HG02678 (cell line): ENCODE data around the gene ARHGEF37.
A peak's percentile ranks its signal among the peaks of the same experiment; 100 is the strongest.
"Not testable (repeated sequence)": the region's sequence is repeated elsewhere in the genome, so short reads cannot be mapped to it uniquely, and the experiment has no call there.

Experiments
- ATAC-seq: cut with Tn5 transposase; IDR thresholded peaks from one replicate; pipeline ENCODE4 v1.9.1; 2021; ENCODE audit warnings: mild to moderate bottlenecking, moderate library complexity; ENCODE audit not compliant: unreplicated experiment

ARHGEF37 gene

DNA sequence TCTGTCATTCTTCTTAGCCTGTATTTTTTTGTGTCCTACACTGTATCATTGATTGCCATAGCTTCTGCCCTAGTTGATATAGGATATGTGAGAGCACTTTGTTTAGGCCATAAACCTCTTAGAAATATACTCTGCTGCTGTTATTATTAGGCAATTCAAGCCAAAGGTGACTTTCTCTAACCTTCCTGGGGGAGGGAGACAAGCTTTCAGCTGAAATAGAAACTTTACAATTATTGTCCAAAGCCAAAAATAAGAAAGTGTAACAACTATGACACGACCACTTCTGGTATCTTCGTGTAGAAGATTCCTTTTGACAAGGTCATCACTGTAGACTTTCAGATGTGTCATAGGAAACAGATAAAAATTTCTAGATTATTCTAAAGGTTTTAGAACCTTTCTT is 17.8 kb upstream of the ARHGEF37 start:
- ATAC-seq = no peak

DNA sequence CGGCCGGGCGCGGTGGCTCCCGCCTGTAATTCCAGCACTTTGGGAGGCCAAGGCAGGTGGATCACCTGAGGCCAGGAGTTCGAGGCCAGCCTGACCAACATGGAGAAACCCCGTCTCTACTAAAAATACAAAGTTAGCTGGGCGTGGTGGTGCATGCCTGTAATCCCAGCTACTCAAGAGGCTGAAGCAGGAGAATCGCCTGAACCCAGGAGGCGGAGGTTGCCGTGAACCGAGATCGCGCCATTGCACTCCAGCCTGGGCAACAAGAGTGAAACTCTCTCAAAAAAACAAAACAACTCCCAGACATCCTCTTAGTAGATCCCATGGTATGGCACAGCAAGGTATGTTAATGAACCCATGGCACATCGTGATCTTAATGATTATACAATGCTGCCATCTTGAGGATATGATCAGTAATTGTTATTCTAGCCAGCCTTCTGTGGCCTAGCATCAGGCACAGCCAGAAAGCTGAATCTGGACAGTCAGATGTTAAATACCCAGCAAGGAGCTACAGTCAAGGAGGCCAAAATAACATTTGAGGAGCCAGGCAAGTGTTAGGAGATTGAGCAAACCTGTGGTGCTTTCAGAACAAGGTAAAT is 16.7 kb upstream of the ARHGEF37 start:
- ATAC-seq = peak; percentile 83

DNA sequence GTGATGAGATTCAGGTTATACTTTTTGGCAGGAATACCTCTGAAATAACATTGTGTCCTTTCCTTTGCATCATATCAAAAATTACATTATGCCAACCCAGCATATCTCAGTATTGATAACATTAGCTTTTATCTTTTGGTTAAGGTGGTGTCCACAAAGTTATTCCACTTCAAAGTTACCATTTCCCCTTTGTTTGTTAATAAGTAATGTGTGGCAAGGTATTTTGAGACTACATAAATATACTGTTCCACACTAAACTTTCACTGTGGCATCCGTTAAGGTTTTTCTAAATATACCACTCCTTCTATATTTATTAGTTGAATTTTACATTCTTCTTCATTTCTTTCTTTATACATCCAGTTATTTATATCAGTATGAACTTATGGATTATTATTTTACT is 14.1 kb upstream of the ARHGEF37 start:
- peak; percentile 49 for ATAC-seq

DNA sequence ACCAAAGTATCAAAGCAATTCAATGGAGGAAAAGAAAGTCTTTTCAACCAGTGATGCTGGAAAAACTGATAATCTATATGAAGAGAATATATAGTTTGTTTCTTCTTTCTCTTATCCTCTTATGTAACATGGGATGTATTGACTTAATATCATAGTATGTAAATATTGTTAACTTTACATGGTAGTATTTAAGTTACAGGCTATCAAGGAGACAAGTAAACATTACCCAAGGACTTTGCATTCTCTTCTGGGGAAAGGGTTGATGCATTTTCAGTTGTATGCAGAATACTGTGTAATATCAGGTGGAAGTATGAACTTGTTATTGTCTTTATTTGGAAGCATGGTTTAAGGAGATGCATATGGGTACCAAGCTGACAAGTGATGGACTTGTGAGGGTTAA is 9.1 kb upstream of the ARHGEF37 start:
- no peak for ATAC-seq

GRCh38 chr5:149572576-149573231 is 8.6 kb upstream of the ARHGEF37 start:
- ATAC-seq = no peak

- ATAC-seq = no peak
Measured at GRCh38 chr5:149575131-149575530, 6.2 kb upstream of the ARHGEF37 start.

GRCh38 chr5:149576021-149576420 is 5.3 kb upstream of the ARHGEF37 start:
- no peak for ATAC-seq

DNA sequence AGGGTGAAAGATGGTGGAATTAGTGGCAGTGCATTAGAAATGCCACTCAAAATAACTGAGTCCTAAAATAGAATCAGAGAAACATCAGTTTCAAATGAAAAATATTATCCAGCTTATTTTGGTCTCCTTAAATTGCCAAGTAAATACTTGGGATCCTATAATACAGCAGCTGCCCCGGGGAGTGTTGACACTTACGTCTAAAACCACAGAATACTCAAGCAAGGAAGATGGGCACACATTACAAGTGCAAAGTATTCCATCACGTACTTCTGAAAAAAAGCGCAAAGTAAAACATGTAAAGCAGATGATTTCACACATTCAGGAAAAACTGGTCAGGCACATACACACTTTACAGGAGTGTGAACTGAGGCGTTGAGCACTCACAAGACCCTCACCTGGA is 2.4 kb upstream of the ARHGEF37 start:
- ATAC-seq = no peak

- no peak for ATAC-seq
Measured at GRCh38 chr5:149580808-149581191, 498 bp upstream of the ARHGEF37 start.

DNA sequence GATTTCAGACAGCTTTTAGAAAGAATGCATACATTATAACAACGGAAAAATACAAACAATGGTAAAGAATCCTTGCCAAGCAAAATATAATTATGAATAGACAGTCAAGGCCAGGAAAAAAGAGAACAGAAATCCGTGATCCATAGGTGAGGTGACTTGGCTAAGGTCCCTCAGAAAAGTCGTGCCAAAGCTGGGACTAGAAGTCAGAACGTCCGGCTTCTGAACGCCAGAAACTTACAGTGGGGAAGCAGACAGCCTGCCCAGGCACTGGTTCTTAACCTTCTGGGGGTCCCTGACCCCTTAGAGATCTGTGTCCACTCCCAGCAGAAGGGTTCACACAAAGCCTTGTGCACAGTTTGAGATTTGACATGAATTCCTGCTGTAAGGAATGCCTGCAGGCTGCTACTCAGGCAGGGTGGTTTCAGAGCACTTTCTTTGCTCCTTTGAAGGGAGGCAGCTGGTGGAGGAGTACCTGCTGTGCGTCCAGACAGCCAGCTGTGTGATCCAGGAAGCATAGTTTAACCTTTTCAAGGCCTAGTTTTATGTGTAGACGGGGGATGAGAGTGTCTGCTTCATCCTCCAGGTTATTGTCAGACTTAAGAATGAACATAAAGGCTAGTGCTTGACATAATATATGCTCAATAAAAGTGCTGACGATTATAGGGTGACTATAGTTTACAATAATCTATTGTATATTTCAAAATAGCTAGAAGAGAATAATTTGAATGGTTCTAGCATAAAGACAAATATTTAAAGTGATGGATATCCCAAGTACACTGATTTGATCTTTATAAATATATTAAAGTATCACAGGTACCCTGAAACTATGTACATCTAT is 852 bp downstream of the ARHGEF37 start:
- no peak for ATAC-seq

DNA sequence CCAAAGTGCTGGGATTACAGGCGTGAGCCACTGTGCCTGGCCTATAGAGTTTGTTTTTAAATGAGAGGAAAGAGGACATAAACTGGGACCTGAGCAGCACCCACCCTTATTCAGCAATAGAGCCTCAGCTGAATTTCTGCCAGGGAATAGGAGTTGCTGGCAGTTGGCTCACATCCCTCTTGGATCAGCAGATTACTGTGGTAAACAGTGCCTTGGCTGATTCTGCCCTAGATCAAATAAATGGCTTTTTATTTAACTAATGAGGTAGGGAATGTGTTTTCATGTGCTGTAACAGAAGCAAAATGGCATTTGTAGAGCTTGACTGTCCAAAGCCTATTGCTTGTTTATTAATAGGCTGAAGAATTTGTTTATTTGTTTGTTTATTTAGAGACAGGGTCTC is 2.1 kb downstream of the ARHGEF37 start:
- no peak for ATAC-seq

DNA sequence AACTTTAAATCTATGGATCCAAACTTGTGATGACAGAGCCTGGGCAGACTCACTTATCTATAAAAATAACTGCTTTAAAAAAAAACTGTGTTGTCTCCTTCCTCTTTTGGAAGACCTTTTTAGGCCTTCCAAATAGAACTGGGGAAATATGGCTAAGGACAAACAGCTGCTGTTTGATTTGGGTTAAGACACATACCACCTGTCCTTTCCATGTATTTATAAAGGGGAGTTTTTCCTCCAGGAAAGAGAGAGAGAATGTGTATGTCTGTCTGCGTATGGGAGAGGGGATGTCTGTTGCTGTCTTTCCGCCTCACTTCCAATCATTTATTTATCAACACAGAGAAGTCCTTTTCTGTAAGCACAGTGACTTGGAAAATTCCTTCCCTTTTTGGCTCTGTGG is 2.8 kb downstream of the ARHGEF37 start:
- no peak for ATAC-seq

DNA sequence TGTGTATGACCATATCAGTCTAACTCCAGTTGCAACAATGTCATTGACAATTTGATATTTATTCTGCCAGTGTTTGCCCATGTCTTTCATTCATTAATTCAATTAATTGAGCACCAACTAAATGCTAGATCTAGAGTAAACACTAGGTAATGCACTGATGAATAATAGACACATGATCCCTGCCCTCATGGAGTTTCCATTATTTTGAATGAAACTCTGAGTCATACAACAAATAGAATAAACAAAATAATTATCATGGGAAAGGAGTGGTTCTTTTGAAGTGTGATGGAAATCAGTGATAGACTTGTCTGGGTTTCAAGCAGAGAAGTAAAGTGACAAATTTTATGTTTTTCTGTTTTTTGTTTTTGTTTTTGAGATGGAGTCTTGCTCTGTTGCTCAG is 4.6 kb downstream of the ARHGEF37 start:
- ATAC-seq = no peak

DNA sequence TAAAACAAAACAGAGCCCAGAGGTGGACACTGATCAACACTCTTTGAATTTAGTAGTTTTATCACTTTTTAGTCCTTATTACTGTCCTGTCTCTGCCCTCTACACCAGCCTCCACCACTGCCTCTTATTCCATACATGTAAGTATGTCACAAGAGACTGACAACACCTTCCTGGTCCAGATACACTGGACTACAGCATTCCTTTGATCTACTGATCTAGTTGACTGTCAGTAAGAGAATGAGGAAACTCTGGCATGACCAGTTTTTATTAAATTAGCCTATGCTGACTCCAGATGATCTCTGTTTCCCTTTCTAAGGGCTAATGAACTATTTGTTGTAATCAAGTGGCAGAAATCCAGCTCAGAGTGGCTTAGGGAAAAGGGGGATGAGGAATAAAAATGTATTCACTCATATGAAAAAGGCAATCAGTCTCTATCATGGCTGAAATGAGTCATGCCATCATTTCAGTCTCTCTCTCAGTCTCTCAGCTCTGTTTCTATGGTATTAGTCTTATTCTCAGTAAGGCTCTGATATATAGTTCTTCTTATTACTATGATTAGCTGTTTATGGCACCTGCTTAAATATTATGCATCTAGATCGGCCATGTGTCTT is 5.5 kb downstream of the ARHGEF37 start:
- no peak for ATAC-seq

DNA sequence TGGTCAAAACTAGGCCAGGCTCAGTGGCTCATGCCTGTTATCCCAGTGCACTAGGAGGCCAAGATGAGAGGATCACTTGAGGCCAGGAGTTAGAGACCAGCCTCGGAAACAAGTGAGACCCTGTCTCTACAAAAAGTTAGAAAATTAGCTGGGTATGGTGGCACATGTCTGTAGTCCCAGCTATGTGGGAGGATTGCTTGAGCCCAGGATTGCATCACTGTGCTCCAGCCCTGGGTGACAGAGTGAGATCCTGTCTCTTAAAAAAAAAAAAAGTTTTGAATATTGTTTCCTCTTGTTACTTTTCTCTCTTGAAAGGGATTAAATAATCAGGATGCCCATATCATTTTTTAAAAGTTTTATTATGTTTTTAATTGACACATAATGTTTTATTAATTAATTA is 7.6 kb downstream of the ARHGEF37 start:
- ATAC-seq = no peak

DNA sequence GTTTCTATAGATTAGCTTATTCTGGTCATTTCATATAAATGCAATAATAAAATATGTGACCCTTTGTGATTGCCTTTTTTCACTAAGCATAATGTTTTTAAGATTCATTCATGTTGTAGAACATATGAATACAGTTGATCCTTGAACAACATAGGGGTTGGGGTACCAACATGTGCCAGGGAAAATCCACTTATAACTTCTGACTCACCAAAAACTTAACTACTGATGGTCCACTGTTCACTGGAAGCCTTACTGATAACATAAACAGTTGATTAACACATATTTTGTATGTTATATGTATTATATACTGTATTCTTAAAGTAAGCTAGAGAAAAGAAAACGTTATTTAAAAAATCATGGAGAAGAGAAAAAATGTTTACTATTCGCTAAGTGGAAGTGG is 12.1 kb downstream of the ARHGEF37 start:
- no peak for ATAC-seq

- ATAC-seq = no peak
Measured at GRCh38 chr5:149594206-149594895, 13.1 kb downstream of the ARHGEF37 start.

GRCh38 chr5:149595105-149595504 is 13.8 kb downstream of the ARHGEF37 start:
- ATAC-seq = not testable (repeated sequence)

DNA sequence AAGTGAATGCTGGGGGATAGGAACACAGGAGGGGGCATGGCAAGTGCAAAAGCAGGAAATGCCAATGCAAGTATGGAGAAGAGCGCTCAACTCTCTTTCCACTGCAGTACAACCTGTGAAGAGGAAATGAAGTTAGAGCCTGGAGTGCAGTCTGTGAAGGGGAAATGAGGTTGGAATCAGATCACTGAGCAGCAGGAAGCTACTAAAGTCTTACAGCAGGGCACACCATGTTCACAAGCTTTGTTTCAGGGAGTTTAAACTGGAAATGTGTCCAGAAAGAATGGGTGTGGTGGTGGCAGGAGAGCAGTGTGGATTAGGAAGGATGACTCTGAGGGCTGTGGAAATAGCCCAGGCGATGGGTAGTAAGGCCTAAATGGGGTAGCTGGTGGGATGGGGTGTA is 15.4 kb downstream of the ARHGEF37 start:
- ATAC-seq = no peak

DNA sequence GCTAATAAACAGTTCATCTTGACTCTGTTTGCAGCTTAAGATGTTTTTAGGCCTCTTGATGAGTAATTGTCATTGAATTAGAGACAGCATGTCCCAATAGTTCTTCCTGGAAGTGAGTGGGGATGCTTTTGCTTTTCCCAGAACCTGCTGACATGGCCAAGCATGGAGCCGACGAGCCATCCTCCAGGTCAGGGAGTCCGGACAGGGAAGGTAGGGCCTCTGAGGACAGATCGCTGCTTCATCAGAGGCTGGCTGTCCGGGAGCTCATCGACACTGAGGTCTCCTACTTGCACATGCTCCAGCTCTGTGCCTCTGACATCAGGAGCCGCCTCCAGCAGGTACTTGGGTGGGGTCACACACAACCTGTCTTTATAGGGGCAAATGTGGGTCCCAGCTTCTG is 16.3 kb downstream of the ARHGEF37 start:
- no peak for ATAC-seq

DNA sequence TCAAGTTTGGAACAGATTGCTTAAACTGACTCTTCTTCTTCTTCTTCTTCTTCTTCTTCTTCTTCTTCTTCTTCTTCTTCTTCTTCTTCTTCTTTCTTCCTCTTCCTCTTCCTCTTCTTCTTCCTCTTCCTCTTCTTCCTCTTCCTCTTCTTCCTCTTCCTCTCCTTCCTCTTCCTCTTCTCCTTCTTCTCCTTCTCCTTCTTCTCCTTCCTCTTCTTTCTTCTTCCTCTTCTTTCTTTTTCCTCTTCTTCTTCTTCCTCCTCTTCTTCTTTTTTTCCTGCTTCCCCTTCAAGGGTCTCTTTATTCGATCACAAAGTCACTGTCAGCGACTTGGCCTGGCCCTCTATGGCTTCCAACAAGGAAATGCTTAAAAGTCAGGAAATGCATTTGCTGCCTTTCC is 16.9 kb downstream of the ARHGEF37 start:
- ATAC-seq = not testable (repeated sequence)
